Measurements from ENCODE around the gene QRICH1.

DNA sequence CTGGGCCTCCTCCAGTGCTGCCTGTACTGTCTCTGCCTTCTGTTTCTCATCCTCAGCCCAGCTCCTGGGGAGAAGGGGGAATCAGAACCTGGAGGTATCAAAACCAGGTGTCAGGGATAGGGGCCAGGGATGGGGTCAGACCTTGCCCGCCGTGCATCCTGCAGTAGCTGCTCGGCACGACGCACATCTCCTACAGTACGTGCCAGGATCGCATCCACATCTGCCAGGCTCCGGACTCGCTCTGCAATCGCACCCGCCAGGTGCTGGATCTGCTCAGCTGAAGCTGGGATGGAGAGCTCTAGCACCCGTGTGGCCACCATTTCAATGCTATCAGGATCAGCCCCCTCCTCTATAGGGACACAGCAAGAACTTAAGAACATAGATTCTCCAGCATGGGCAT is 28.2 kb upstream of the QRICH1 start:
- TF ChIP-seq, protein P1, sequence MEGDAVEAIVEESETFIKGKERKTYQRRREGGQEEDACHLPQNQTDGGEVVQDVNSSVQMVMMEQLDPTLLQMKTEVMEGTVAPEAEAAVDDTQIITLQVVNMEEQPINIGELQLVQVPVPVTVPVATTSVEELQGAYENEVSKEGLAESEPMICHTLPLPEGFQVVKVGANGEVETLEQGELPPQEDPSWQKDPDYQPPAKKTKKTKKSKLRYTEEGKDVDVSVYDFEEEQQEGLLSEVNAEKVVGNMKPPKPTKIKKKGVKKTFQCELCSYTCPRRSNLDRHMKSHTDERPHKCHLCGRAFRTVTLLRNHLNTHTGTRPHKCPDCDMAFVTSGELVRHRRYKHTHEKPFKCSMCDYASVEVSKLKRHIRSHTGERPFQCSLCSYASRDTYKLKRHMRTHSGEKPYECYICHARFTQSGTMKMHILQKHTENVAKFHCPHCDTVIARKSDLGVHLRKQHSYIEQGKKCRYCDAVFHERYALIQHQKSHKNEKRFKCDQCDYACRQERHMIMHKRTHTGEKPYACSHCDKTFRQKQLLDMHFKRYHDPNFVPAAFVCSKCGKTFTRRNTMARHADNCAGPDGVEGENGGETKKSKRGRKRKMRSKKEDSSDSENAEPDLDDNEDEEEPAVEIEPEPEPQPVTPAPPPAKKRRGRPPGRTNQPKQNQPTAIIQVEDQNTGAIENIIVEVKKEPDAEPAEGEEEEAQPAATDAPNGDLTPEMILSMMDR (conservative IDR thresholded peaks at IDR 0.05): no peak
- no peak for TF ChIP-seq ZFX (IDR thresholded peaks at IDR 0.05)

Data from C4-2B (cell line).